ENCODE data around the gene HSPA4L. TPM values are rescaled to one million over a fixed set of nuclear protein-coding genes. Genes with fewer than 3 reads are reported as not detected.

HSPA4L gene
- total RNA-seq, 4 donors from 2014 or later, result 5.0 to 8.7 (median 6.8) TPM

GRCh38 chr4:127888559-127888958, 106.4 kb downstream of the HSPA4L start:
- no peak overlapping the region for H3K27ac ChIP-seq (replicated peaks in 1 of 4)
- no peaks in the 10 kb centered on the region for H3K27me3 ChIP-seq
- 63% methylated on average over 1 of the region's 1 CpG for WGBS
- H3K4me1 ChIP-seq, result no peaks in the 10 kb centered on the region
- no peak overlapping the region for H3K4me3 ChIP-seq
- H3K36me3 ChIP-seq, result no peaks in the 10 kb centered on the region
- no peak for DNase-seq (ENCODE audit: extremely low spot score)
- intact Hi-C loops (cut with DNase I), result loop anchor here (10.0 kb wide), 1 partner anchor 176 kb away; the partner anchor contains the start of gene LARP1B
- TF ChIP-seq POLR2A (IDR thresholded peaks at IDR 0.05; ENCODE audit: low read depth) (no peak), POLR2AphosphoS5 (IDR thresholded peaks at IDR 0.05) (no peak), EP300 (IDR thresholded peaks at IDR 0.05) (no peak), CTCF (IDR thresholded peaks at IDR 0.05) (no peak)
- no peaks in the 10 kb centered on the region for H3K9me3 ChIP-seq

- TF ChIP-seq CTCF (IDR thresholded peaks at IDR 0.05), result no peak
- no peak for TF ChIP-seq EP300 (IDR thresholded peaks at IDR 0.05)
- TF ChIP-seq POLR2A (IDR thresholded peaks at IDR 0.05; ENCODE audit: low read depth), result no peak
- TF ChIP-seq POLR2AphosphoS5 (IDR thresholded peaks at IDR 0.05), result no peak
- Histone ChIP-seq H3K9me3 (no peaks in the 10 kb centered on the region), H3K36me3 (no peaks in the 10 kb centered on the region), H3K27me3 (no peaks in the 10 kb centered on the region), H3K4me3 (no peak overlapping the region), H3K4me1 (no peaks in the 10 kb centered on the region), H3K27ac (replicated peaks in 1 of 4) (no peak overlapping the region)
- WGBS, result 74% methylated on average over 3 of the region's 3 CpGs
- DNase-seq (ENCODE audit: extremely low spot score), result no peak
- intact Hi-C loops (cut with DNase I), result loop anchor here (10.0 kb wide), 1 partner anchor 175 kb away; the partner anchor contains the start of gene LARP1B
These were observed 107.8 kb downstream of the HSPA4L start for GRCh38 chr4:127889903-127890302.

Other genes starting within 250 kb of the HSPA4L start
- gene INTU, start 149.4 kb upstream of the HSPA4L start, total RNA-seq, result 1 to 10 TPM; 5.9 to 8.7 (median 7.1) TPM
- gene SLC25A31, start 51.9 kb upstream of the HSPA4L start, total RNA-seq, result not detected
- gene PLK4, start 98.6 kb downstream of the HSPA4L start, total RNA-seq, result 1 to 10 TPM in 2 of 4 donors, under 1 TPM in 2; 0.78 to 1.7 (median 1.2) TPM
- 10 to 100 TPM; 13.6 to 36.1 (median 16.3) TPM for gene MFSD8, start 182.9 kb downstream of the HSPA4L start, total RNA-seq
- gene ABHD18, start 183.1 kb downstream of the HSPA4L start, total RNA-seq, result 1 to 10 TPM; 4.7 to 10.0 (median 7.1) TPM